Endothelial cell of umbilical vein (primary cell): ENCODE data around the gene ITGA1. TPM values are rescaled to one million over a fixed set of nuclear protein-coding genes. Genes with fewer than 3 reads are reported as not detected.

Source experiments
- BruUV-seq: library from RNA; stranded (reverse); fragments of 400-500 nt; replicated peaks from 2 replicates; lab custom pipeline; 2021; lab: Mats Ljungman, UMichigan
- CTCF ChIA-PET: fragments of 300-600, 350-600 bp; sonication (Branson Sonifier 250); formaldehyde crosslinking; loops from one replicate; lab custom pipeline; 2021; ENCODE audit warnings: antibody characterized with exemption, inconsistent platforms; lab: Charles Lee
- POLR2A ChIA-PET: fragments of 300-600, 350-600 bp; sonication (Branson Sonifier 250); formaldehyde crosslinking; loops from one replicate; lab custom pipeline; 2021; ENCODE audit warnings: antibody characterized with exemption, inconsistent platforms; lab: Charles Lee
- DNase-seq: peaks from one replicate; pipeline ENCODE4 v3.0.0-alpha.2; 2011; ENCODE audit warnings: low read depth, low spot score
- FAIRE-seq: peaks from 2 replicates; lab custom pipeline; 2011; peaks lifted over from hg19 to GRCh38; lab: Jason Lieb, UNC
- H2AFZ ChIP-seq: 2 replicates; pipeline ENCODE4 v1.6.0; 2012; ENCODE audit warnings: low read depth, low read length, control low read depth, inconsistent platforms
- H3K27ac ChIP-seq: 2 replicates; pipeline ENCODE4 v1.5.1; 2011; ENCODE audit warnings: low read depth, mild to moderate bottlenecking, control low read depth, low read length, moderate library complexity; ENCODE audit not compliant: insufficient read depth
- H3K27me3 ChIP-seq, 2 experiments: 2 replicates each; pipeline versions ENCODE4 v1.6.0 to v1.6.1; 2011; ENCODE audit warnings: low read length in 2 of 2, mixed read lengths in 1 of 2; ENCODE audit not compliant: control insufficient read depth in 2 of 2, insufficient read depth in 2 of 2
- H3K36me3 ChIP-seq, 2 experiments: 2 replicates in 1 of 2; 3 replicates in 1 of 2; pipeline ENCODE4 v1.5.1; 2011; ENCODE audit warnings: low read length in 2 of 2, mild to moderate bottlenecking in 1 of 2, moderate library complexity in 1 of 2; ENCODE audit not compliant: control insufficient read depth in 2 of 2, insufficient read depth in 2 of 2; ENCODE audit errors: extremely low read depth in 1 of 2
- H3K4me1 ChIP-seq: 3 replicates; pipeline ENCODE4 v1.5.1; 2011; ENCODE audit warnings: mild to moderate bottlenecking, low read length; ENCODE audit not compliant: control insufficient read depth, insufficient read depth; ENCODE audit errors: extremely low read depth
- H3K4me2 ChIP-seq: 2 replicates; pipeline ENCODE4 v1.6.1; 2011; ENCODE audit warnings: low read length, control low read depth, mixed read lengths; ENCODE audit not compliant: insufficient read depth
- H3K4me3 ChIP-seq, 3 experiments: fragments of 200-600 bp in 1 of 3; sonication (generic), shearing (Covaris generic) in 1 of 3; replicated peaks in 1 of 3; 2 replicates each; pipeline ENCODE4 v1.5.1; 2011 to 2016; ENCODE audit warnings: control low read depth in 3 of 3, low read length in 3 of 3, mild to moderate bottlenecking in 2 of 3, inconsistent platforms in 1 of 3, low read depth in 1 of 3, moderate library complexity in 1 of 3; ENCODE audit not compliant: insufficient read depth in 1 of 3
- H3K79me2 ChIP-seq: 2 replicates; pipeline ENCODE4 v1.6.0; 2012; ENCODE audit warnings: low read length, inconsistent platforms; ENCODE audit not compliant: control insufficient read depth, insufficient read depth
- H3K9ac ChIP-seq: replicated peaks from 2 replicates; pipeline ENCODE3; 2011; ENCODE audit warnings: low read length, control low read depth; ENCODE audit not compliant: insufficient read depth; ENCODE audit errors: extremely low read depth
- H3K9me1 ChIP-seq: replicated peaks from 3 replicates; pipeline ENCODE4 v1.6.0; 2011; ENCODE audit warnings: mild to moderate bottlenecking, low read length; ENCODE audit not compliant: control insufficient read depth, insufficient read depth; ENCODE audit errors: extremely low read depth
- H3K9me3 ChIP-seq: replicated peaks from 2 replicates; pipeline ENCODE4 v1.5.1; 2012; ENCODE audit warnings: low read length, inconsistent platforms; ENCODE audit not compliant: control insufficient read depth, insufficient read depth
- H4K20me1 ChIP-seq: replicated peaks from 2 replicates; pipeline ENCODE3; 2011; ENCODE audit warnings: mild to moderate bottlenecking, low read length; ENCODE audit not compliant: control insufficient read depth, insufficient read depth; ENCODE audit errors: extremely low read depth
- EZH2 ChIP-seq: IDR thresholded peaks from 2 replicates; pipeline ENCODE4 v1.6.1; 2012; ENCODE audit warnings: borderline replicate concordance, low read depth, mild to moderate bottlenecking, moderate library complexity, low read length, inconsistent platforms; ENCODE audit not compliant: severe bottlenecking
- FOS ChIP-seq: IDR thresholded peaks from 2 replicates; pipeline ENCODE4 v1.6.1; 2011; ENCODE audit warnings: mild to moderate bottlenecking, low read length, moderate library complexity, borderline replicate concordance; ENCODE audit not compliant: insufficient read depth
- GATA2 ChIP-seq: IDR thresholded peaks from 2 replicates; pipeline ENCODE4 v1.7.0; 2011; ENCODE audit warnings: low read depth, mild to moderate bottlenecking, moderate library complexity, mixed read lengths, low read length; ENCODE audit not compliant: insufficient read length, insufficient read depth
- JUN ChIP-seq: IDR thresholded peaks from 2 replicates; pipeline ENCODE4 v1.6.1; 2011; ENCODE audit warnings: borderline replicate concordance, low read depth; ENCODE audit not compliant: insufficient read length, insufficient read depth
- MYC ChIP-seq: IDR thresholded peaks from one replicate; pipeline ENCODE4 v1.6.1; 2011; ENCODE audit warnings: mild to moderate bottlenecking, low read depth, low read length
- POLR2A ChIP-seq: IDR thresholded peaks from 2 replicates; pipeline ENCODE4 v1.6.1; 2012; ENCODE audit warnings: low read depth, mild to moderate bottlenecking, control low read depth, low read length
- POLR2AphosphoS5 ChIP-seq: IDR thresholded peaks from 2 replicates; pipeline ENCODE4 v1.6.1; 2012; ENCODE audit warnings: low read depth, mild to moderate bottlenecking, control low read depth, low read length, moderate library complexity; ENCODE audit not compliant: insufficient read depth
- dilution Hi-C: fragments of 300-500 bp; cut with MboI; formaldehyde crosslinking; loops from one replicate; pipeline ENCODE4 v1.15.0; 2019; ENCODE audit warnings: low sequenced_read_pairs; ENCODE audit not compliant: extremely low pct_ligation_motif_present
- intact Hi-C: fragments of 100-400 bp; cut with micrococcal nuclease; formaldehyde crosslinking; loops from one replicate; pipeline ENCODE4 v1.10.0; 2022
- polyA plus RNA-seq, 4 experiments: library from polyadenylated mRNA; depleted of rRNA in 3 of 4; stranded (reverse) in 3 of 4; unstranded in 1 of 4; fragments of >200 nt; gene quantifications; 2 replicates each; pipeline versions ENCODE4 v1.2.1 to v1.2.3, GENCODE V29; 2011 to 2012; ENCODE audit warnings: missing spikeins in 1 of 4
- total RNA-seq: library from RNA; stranded (reverse); gene quantifications from 2 replicates; pipeline ENCODE4 v1.2.3, GENCODE V29; 2021
- TF ChIP-seq, protein P1 (sequence below), 2 donors: IDR thresholded peaks; 1 replicate in 1 of 2; 2 replicates in 1 of 2; pipeline ENCODE4 v1.5.1; 2011; ENCODE audit warnings: low read length in 2 of 2, mild to moderate bottlenecking in 2 of 2, moderate library complexity in 2 of 2, control low read depth in 1 of 2, inconsistent platforms in 1 of 2, low read depth in 1 of 2; ENCODE audit not compliant: insufficient read depth in 1 of 2; ENCODE audit errors: extremely low read depth in 1 of 2
- TF ChIP-seq, protein P2 (sequence below): IDR thresholded peaks from 2 replicates; pipeline ENCODE4 v1.6.1; 2011; ENCODE audit not compliant: insufficient read depth, insufficient read length

ITGA1 gene
- total and polyA plus RNA-seq, 2 donors (not counting 3 experiments of a cell fraction or from before 2014, with no cell fraction given), result 0.65 to 1.9 TPM

DNA sequence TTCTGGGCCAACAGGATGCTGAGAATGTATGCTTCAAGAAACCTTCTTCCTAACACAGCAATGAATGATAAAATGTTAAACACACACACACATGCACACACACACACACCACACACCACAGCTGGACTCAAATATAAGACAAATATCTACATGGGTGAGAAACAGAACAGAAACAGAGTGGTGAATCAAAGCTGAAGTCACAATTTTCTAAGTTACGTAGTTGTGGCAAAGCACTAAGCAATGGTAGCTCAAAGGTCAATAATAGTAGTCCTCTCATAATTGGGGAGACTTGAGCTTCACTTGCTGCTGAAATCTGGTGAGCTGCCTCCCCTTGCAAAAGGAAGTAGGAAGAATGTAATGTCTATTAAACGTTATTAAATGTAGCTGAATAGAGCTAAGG lies 33.7 kb upstream of the ITGA1 start:
- no peak for TF ChIP-seq POLR2AphosphoS5
- TF ChIP-seq MYC, result no peak
- TF ChIP-seq, protein P1, sequence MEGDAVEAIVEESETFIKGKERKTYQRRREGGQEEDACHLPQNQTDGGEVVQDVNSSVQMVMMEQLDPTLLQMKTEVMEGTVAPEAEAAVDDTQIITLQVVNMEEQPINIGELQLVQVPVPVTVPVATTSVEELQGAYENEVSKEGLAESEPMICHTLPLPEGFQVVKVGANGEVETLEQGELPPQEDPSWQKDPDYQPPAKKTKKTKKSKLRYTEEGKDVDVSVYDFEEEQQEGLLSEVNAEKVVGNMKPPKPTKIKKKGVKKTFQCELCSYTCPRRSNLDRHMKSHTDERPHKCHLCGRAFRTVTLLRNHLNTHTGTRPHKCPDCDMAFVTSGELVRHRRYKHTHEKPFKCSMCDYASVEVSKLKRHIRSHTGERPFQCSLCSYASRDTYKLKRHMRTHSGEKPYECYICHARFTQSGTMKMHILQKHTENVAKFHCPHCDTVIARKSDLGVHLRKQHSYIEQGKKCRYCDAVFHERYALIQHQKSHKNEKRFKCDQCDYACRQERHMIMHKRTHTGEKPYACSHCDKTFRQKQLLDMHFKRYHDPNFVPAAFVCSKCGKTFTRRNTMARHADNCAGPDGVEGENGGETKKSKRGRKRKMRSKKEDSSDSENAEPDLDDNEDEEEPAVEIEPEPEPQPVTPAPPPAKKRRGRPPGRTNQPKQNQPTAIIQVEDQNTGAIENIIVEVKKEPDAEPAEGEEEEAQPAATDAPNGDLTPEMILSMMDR (IDR thresholded peaks at IDR 0.05; ENCODE audit: extremely low read depth in 1 of 2, insufficient read depth in 1 of 2, low read depth in 1 of 2, low read length in 2 of 2), result no peak
- TF ChIP-seq, protein P2, sequence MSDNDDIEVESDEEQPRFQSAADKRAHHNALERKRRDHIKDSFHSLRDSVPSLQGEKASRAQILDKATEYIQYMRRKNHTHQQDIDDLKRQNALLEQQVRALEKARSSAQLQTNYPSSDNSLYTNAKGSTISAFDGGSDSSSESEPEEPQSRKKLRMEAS, result no peak
- TF ChIP-seq EZH2, result no peak
- TF ChIP-seq FOS, result no peak
- no peak for TF ChIP-seq JUN
- TF ChIP-seq POLR2A, result no peak
- no peak for TF ChIP-seq GATA2
- Histone ChIP-seq H3K4me3 (no peak overlapping the region), H3K36me3 (no peaks in the 10 kb centered on the region), H3K9me1 (no peaks in the 10 kb centered on the region), H2AFZ (no peak overlapping the region), H3K79me2 (no peaks in the 10 kb centered on the region), H4K20me1 (no peaks in the 10 kb centered on the region), H3K27ac (no peak overlapping the region), H3K4me2 (no peak overlapping the region), H3K27me3 (no peaks in the 10 kb centered on the region), H3K4me1 (no peaks in the 10 kb centered on the region), H3K9ac (no peak overlapping the region), H3K9me3 (no peaks in the 10 kb centered on the region)
- FAIRE-seq (no peak), DNase-seq (no peak)
- dilution Hi-C loops (no loop called here), intact Hi-C loops (no loop called here)
- ChIA-PET CTCF (interaction anchor here (0.7 to 1.6 kb wide), 5 partner anchors 14 to 61 kb away, joined by 3 to 9 read pairs (median 3); no protein-coding TSS in a partner anchor), POLR2A (interaction anchor here (0.6 kb wide), 1 partner anchor 29 kb away, joined by 6 read pairs; no protein-coding TSS in a partner anchor)
- BruUV-seq, result no TSS peak
